ENCODE results near the gene MCC.

MCC gene

DNA sequence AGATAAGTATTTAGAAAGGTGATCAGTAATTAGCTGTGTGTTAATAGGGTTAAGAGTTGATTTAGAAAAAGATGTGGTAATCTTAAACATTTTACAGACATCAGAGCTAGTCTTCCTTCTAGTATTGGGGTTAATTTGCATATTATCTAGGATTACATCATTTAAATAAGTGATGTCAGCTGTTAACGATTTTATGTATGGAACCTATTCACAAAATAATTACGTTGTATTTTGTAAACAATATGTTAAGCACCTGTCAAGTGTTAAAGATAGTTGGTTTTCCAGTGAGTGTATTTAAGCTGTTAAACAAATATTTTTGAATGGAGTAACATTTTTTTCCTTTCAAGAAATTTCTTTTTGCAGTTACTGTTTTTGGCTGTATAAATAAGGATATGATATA, 509.4 kb downstream of the MCC start:
- no peak overlapping the region for H2BK5ac ChIP-seq (ENCODE audit: low read depth, low read length, poor library complexity, severe bottlenecking)
- no CpG with 5 or more reads among the region's 2 CpGs for WGBS
- H4K8ac ChIP-seq (ENCODE audit: low read length) = no peak overlapping the region
- DNase-seq = no peak
- H2BK15ac ChIP-seq (ENCODE audit: low read depth, poor library complexity, severe bottlenecking) = no peak overlapping the region
- H3K4me1 ChIP-seq (ENCODE audit: control insufficient read depth, insufficient read depth, low read depth, low read length) = peaks cover 2% of the 10 kb centered on the region
- peak overlapping the region; percentile 95 for H3K9ac ChIP-seq (ENCODE audit: low read length)
- H4K91ac ChIP-seq (ENCODE audit: low read length) = no peak overlapping the region
- no peaks in the 10 kb centered on the region for H3K9me3 ChIP-seq (ENCODE audit: control insufficient read depth, low read length)
- H3K27me3 ChIP-seq (ENCODE audit: control insufficient read depth in 1 of 2, insufficient read depth in 1 of 2, low read length in 2 of 2) = no peaks in the 10 kb centered on the region
- H2AK5ac ChIP-seq (ENCODE audit: low read length, severe bottlenecking) = no peak overlapping the region
- H2BK12ac ChIP-seq (ENCODE audit: low read length in 2 of 2) = no peak overlapping the region
- H3K4ac ChIP-seq (ENCODE audit: low read depth in 1 of 2, low read length in 2 of 2) = no peak overlapping the region
- H3K4me2 ChIP-seq (ENCODE audit: low read length, poor library complexity, severe bottlenecking) = no peak overlapping the region
- H2AFZ ChIP-seq (ENCODE audit: low read depth, low read length) = no peak overlapping the region
- no peak overlapping the region for H2BK120ac ChIP-seq (ENCODE audit: low read depth, low read length)
- peak overlapping the region in 1 of 2 experiments; percentile 96 for H3K4me3 ChIP-seq (ENCODE audit: insufficient read depth in 1 of 2, low read depth in 1 of 2, low read length in 2 of 2)
- H3K23ac ChIP-seq (ENCODE audit: low read length in 2 of 2) = no peak overlapping the region
- no peak overlapping the region for H3K14ac ChIP-seq (ENCODE audit: low read length in 2 of 2)
- H3K27ac ChIP-seq (ENCODE audit: low read length, poor library complexity, severe bottlenecking) = no peak overlapping the region
- H3K79me1 ChIP-seq (replicated peaks; ENCODE audit: low read length, poor library complexity, severe bottlenecking) = no peaks in the 10 kb centered on the region
- H3K36me3 ChIP-seq (ENCODE audit: control insufficient read depth in 1 of 2, insufficient read depth in 2 of 2, low read depth in 1 of 2, low read length in 2 of 2) = peaks cover 4 to 22% of the 10 kb centered on the region in 2 experiments
- no peak overlapping the region for H3K18ac ChIP-seq (ENCODE audit: low read depth in 1 of 2, low read length in 2 of 2)

DNA sequence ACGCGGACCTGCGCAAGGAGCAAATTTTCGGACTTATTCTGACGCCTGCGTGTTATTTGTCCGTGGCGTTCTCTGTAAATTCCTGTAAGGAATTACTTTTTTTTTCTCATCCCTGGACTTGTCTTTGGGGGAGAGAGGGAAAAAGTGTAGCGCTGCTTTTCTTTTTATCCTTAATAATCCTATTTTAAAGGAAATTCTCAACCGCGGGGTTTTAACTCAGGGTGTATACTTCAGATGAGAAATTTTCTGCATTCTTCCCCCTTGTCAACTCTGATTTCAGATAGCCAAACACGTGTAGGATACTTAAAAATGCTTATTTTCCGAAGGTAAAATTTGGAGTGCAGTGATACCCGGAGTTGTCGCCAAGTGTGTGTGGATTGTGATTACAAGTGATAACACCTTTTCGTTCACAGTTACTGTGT, 510.8 kb downstream of the MCC start:
- Histone ChIP-seq H3K9me3 (ENCODE audit: control insufficient read depth, low read length) (no peaks in the 10 kb centered on the region), H3K4me3 (ENCODE audit: insufficient read depth in 1 of 2, low read depth in 1 of 2, low read length in 2 of 2) (peak overlapping the region; percentile 96), H2BK5ac (ENCODE audit: low read depth, low read length, poor library complexity, severe bottlenecking) (no peak overlapping the region), H2BK120ac (ENCODE audit: low read depth, low read length) (no peak overlapping the region), H3K23ac (ENCODE audit: low read length in 2 of 2) (no peak overlapping the region), H3K4me2 (ENCODE audit: low read length, poor library complexity, severe bottlenecking) (peak overlapping the region; percentile 76), H3K4me1 (ENCODE audit: control insufficient read depth, insufficient read depth, low read depth, low read length) (peaks cover 6% of the 10 kb centered on the region), H3K27me3 (ENCODE audit: control insufficient read depth in 1 of 2, insufficient read depth in 1 of 2, low read length in 2 of 2) (no peaks in the 10 kb centered on the region), H3K27ac (ENCODE audit: low read length, poor library complexity, severe bottlenecking) (peak overlapping the region; percentile 93), H3K4ac (ENCODE audit: low read depth in 1 of 2, low read length in 2 of 2) (peak overlapping the region in 1 of 2 experiments; percentile 89), H3K9ac (ENCODE audit: low read length) (peak overlapping the region; percentile 95), H2AFZ (ENCODE audit: low read depth, low read length) (peak overlapping the region; percentile 95), H4K91ac (ENCODE audit: low read length) (no peak overlapping the region), H2AK5ac (ENCODE audit: low read length, severe bottlenecking) (no peak overlapping the region), H2BK15ac (ENCODE audit: low read depth, poor library complexity, severe bottlenecking) (no peak overlapping the region), H4K8ac (ENCODE audit: low read length) (no peak overlapping the region), H3K79me1 (replicated peaks; ENCODE audit: low read length, poor library complexity, severe bottlenecking) (no peaks in the 10 kb centered on the region), H3K14ac (ENCODE audit: low read length in 2 of 2) (peak overlapping the region in 1 of 2 experiments; percentile 71), H2BK12ac (ENCODE audit: low read length in 2 of 2) (peak overlapping the region in 1 of 2 experiments; percentile 34), H3K18ac (ENCODE audit: low read depth in 1 of 2, low read length in 2 of 2) (peak overlapping the region in 1 of 2 experiments; percentile 96), H3K36me3 (ENCODE audit: control insufficient read depth in 1 of 2, insufficient read depth in 2 of 2, low read depth in 1 of 2, low read length in 2 of 2) (peaks cover 4 to 16% of the 10 kb centered on the region in 2 experiments)
- under 1% methylated on average over 13 of the region's 16 CpGs for WGBS
- peak; percentile 25 for DNase-seq

DNA sequence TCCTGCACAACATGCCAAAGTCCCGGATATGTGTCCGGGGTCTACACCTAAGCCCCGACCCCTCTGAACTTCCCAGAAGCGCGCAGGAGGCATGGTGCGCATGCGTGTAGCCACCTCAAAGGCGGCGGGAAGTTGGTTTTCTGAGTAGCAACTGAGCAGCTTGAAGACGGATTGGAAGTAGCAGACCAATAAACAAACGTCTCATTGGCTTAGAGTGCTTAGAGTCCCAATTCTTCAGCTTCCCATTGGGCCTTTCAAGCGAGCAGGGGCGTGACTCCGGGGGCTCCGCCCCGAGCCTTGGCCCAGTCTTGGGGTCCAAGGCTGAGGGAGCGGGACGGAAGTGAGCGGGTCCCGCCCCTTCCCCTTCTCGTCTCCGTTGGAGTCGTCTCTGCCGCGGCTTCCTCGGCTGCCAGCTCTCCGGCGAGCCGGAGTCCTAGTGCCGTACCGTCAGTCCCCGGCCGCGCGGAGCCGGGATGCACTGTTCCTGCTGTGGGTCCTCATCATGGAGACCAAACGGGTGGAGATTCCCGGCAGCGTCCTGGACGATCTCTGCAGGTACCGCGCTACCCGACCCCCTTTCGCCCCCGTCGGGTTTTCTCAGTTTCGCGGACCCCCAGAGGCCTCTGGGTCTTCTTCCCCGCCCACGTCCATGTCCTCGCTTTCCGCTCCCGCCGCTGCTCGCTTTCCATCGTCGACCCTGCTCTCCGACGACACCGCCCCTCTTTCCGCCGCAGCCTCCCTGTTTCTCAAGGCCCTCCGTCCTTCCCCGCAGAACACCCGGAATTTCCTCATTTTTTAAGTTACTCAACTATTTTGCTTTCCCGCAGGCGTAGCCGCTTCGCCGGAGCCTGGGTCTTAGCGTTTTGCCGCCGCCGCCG, 511.6 kb downstream of the MCC start, which contains the start of gene DCP2:
Gene DCP2 (plus strand): TSS at position 367 of the 878 bp plus-strand sequence. CDS start 136 bp downstream, at position 503.
- peak within 1 kb of the TSS; percentile 35 to 89 for H3K4ac ChIP-seq (ENCODE audit: low read depth in 1 of 2, low read length in 2 of 2)
- peak within 1 kb of the TSS; percentile 83 for H2BK5ac ChIP-seq (ENCODE audit: low read depth, low read length, poor library complexity, severe bottlenecking)
- peak; percentile 100 for DNase-seq
- H3K4me3 ChIP-seq (ENCODE audit: insufficient read depth in 1 of 2, low read depth in 1 of 2, low read length in 2 of 2) = peak within 1 kb of the TSS; percentile 96
- H3K18ac ChIP-seq (ENCODE audit: low read depth in 1 of 2, low read length in 2 of 2) = peak within 1 kb of the TSS; percentile 95 to 96
- peak within 1 kb of the TSS; percentile 11 to 52 for H2BK12ac ChIP-seq (ENCODE audit: low read length in 2 of 2)
- peak within 1 kb of the TSS in 1 of 2 experiments; percentile 90 for H3K14ac ChIP-seq (ENCODE audit: low read length in 2 of 2)
- H4K91ac ChIP-seq (ENCODE audit: low read length) = peak within 1 kb of the TSS; percentile 92
- peak within 1 kb of the TSS; percentile 74 for H2BK15ac ChIP-seq (ENCODE audit: low read depth, poor library complexity, severe bottlenecking)
- H3K23ac ChIP-seq (ENCODE audit: low read length in 2 of 2) = peak within 1 kb of the TSS; percentile 92
- H2AK5ac ChIP-seq (ENCODE audit: low read length, severe bottlenecking) = peak within 1 kb of the TSS; percentile 52
- H3K36me3 ChIP-seq (ENCODE audit: control insufficient read depth in 1 of 2, insufficient read depth in 2 of 2, low read depth in 1 of 2, low read length in 2 of 2) = peaks cover 1 to 9% of the 10 kb centered on the region in 2 experiments
- H3K27ac ChIP-seq (ENCODE audit: low read length, poor library complexity, severe bottlenecking) = peak within 1 kb of the TSS; percentile 93
- under 1% methylated on average over 75 of the region's 75 CpGs for WGBS
- peak within 1 kb of the TSS; percentile 95 for H3K9ac ChIP-seq (ENCODE audit: low read length)
- H3K4me1 ChIP-seq (ENCODE audit: control insufficient read depth, insufficient read depth, low read depth, low read length) = peaks cover 6% of the 10 kb centered on the region
- H3K79me1 ChIP-seq (replicated peaks; ENCODE audit: low read length, poor library complexity, severe bottlenecking) = no peaks in the 10 kb centered on the region
- H2AFZ ChIP-seq (ENCODE audit: low read depth, low read length) = peak within 1 kb of the TSS; percentile 95
- no peaks in the 10 kb centered on the region for H3K27me3 ChIP-seq (ENCODE audit: control insufficient read depth in 1 of 2, insufficient read depth in 1 of 2, low read length in 2 of 2)
- peak within 1 kb of the TSS; percentile 81 for H2BK120ac ChIP-seq (ENCODE audit: low read depth, low read length)
- H3K9me3 ChIP-seq (ENCODE audit: control insufficient read depth, low read length) = no peaks in the 10 kb centered on the region
- peak within 1 kb of the TSS; percentile 98 for H4K8ac ChIP-seq (ENCODE audit: low read length)
- H3K4me2 ChIP-seq (ENCODE audit: low read length, poor library complexity, severe bottlenecking) = peak within 1 kb of the TSS; percentile 76
